GM23338 (cell line): ENCODE results near the gene OR2V2. TPM values are rescaled to one million over a fixed set of nuclear protein-coding genes. Genes with fewer than 3 reads are reported as not detected.
A peak's percentile ranks its signal among the peaks of the same experiment; 100 is the strongest.

Experiments used
- ATAC-seq: fragments of 200-7000 bp; cut with Tn5 transposase; 3 replicates; pipeline ENCODE4 v1.9.1; 2020
- DNase-seq: peaks from one replicate; pipeline ENCODE4 v3.0.0-alpha.2; 2015; ENCODE audit warnings: low spot score
- H2AFZ ChIP-seq: fragments of 200-600 bp; sonication (generic); 2 replicates; pipeline ENCODE4 v1.8.0; 2016; ENCODE audit warnings: antibody characterized with exemption, mild to moderate bottlenecking, moderate library complexity
- H3F3A ChIP-seq: fragments of 200-600 bp; sonication (generic); replicated peaks from 2 replicates; pipeline ENCODE4 v1.8.0; 2017; ENCODE audit warnings: antibody characterized with exemption, mixed run types, low read depth
- H3K27ac ChIP-seq: fragments of 200-600 bp; sonication (generic); 2 replicates; pipeline ENCODE4 v1.6.1; 2016; ENCODE audit warnings: low read depth
- H3K27me3 ChIP-seq: fragments of 200-600 bp; sonication (generic); 2 replicates; pipeline ENCODE4 v1.8.0; 2016; ENCODE audit warnings: mild to moderate bottlenecking, mixed run types, moderate library complexity; ENCODE audit not compliant: insufficient read depth
- H3K36me3 ChIP-seq: fragments of 200-600 bp; sonication (generic); 2 replicates; pipeline ENCODE4 v1.8.0; 2016; ENCODE audit warnings: mild to moderate bottlenecking; ENCODE audit not compliant: insufficient read depth
- H3K4me1 ChIP-seq: fragments of 200-600 bp; sonication (generic); 2 replicates; pipeline ENCODE4 v1.8.0; 2016; ENCODE audit warnings: mild to moderate bottlenecking, moderate library complexity; ENCODE audit not compliant: insufficient read depth
- H3K4me2 ChIP-seq: fragments of 200-600 bp; sonication (generic); 2 replicates; pipeline ENCODE4 v1.7.1; 2017; ENCODE audit warnings: mixed run types
- H3K4me3 ChIP-seq: fragments of 200-600 bp; sonication (generic); 2 replicates; pipeline ENCODE4 v1.6.1; 2016; ENCODE audit warnings: mixed run types
- H3K79me2 ChIP-seq: fragments of 200-600 bp; sonication (generic); replicated peaks from 2 replicates; pipeline ENCODE4 v1.8.0; 2017; ENCODE audit warnings: mild to moderate bottlenecking; ENCODE audit not compliant: insufficient read depth
- H3K9me2 ChIP-seq: fragments of 200-600 bp; sonication (generic); 2 replicates; pipeline ENCODE4 v1.8.0; 2017; ENCODE audit not compliant: insufficient read depth
- H4K20me1 ChIP-seq: fragments of 200-600 bp; sonication (generic); replicated peaks from 2 replicates; pipeline ENCODE4 v1.8.0; 2017; ENCODE audit warnings: mild to moderate bottlenecking; ENCODE audit not compliant: insufficient read depth
- H3K27ac Mint-ChIP-seq: 2 replicates; pipeline ENCODE4 v1.8.0; 2020; ENCODE audit warnings: inconsistent platforms, mild to moderate bottlenecking, moderate library complexity, mixed read lengths
- H3K27me3 Mint-ChIP-seq: 3 replicates; pipeline ENCODE4 v1.8.0; 2022; ENCODE audit warnings: low read depth, mild to moderate bottlenecking, moderate library complexity, mixed read lengths, inconsistent platforms; ENCODE audit not compliant: insufficient read depth, poor library complexity
- H3K36me3 Mint-ChIP-seq: 3 replicates; pipeline ENCODE4 v1.8.0; 2021; ENCODE audit warnings: low read depth, mild to moderate bottlenecking, inconsistent platforms, moderate library complexity, mixed read lengths
- H3K4me1 Mint-ChIP-seq: 3 replicates; pipeline ENCODE4 v1.8.0; 2020; ENCODE audit warnings: mild to moderate bottlenecking, inconsistent platforms, mixed read lengths
- H3K4me3 Mint-ChIP-seq: 3 replicates; pipeline ENCODE4 v1.8.0; 2021; ENCODE audit warnings: moderate library complexity, mild to moderate bottlenecking, inconsistent platforms, mixed read lengths
- H3K9me3 Mint-ChIP-seq: 3 replicates; pipeline ENCODE4 v1.8.0; 2020; ENCODE audit warnings: moderate library complexity, mild to moderate bottlenecking, inconsistent platforms, mixed read lengths
- CREB1 ChIP-seq: fragments of 250-450 bp; sonication (Bioruptor Pico); IDR thresholded peaks from 2 replicates; pipeline ENCODE4 v1.5.0; 2020; ENCODE audit warnings: low read depth, mild to moderate bottlenecking, moderate library complexity
- EZH2 ChIP-seq: fragments of 200-600 bp; sonication (generic); IDR thresholded peaks from one replicate; pipeline ENCODE4 v1.8.0; 2017; ENCODE audit warnings: antibody characterized with exemption, mild to moderate bottlenecking, low read depth; ENCODE audit not compliant: unreplicated experiment
- JUNB ChIP-seq: IDR thresholded peaks from one replicate; pipeline ENCODE4 v1.6.1; 2016; ENCODE audit warnings: antibody characterized with exemption; ENCODE audit not compliant: unreplicated experiment
- NANOG ChIP-seq: IDR thresholded peaks from 2 replicates; pipeline ENCODE4 v1.6.1; 2016; ENCODE audit warnings: antibody characterized with exemption, borderline replicate concordance
- STAT1 ChIP-seq: IDR thresholded peaks from one replicate; pipeline ENCODE4 v1.6.1; 2016; ENCODE audit warnings: antibody characterized with exemption; ENCODE audit not compliant: unreplicated experiment
- ZNF114 ChIP-seq: fragments of 250-450 bp; sonication (Bioruptor Pico); IDR thresholded peaks from 2 replicates; pipeline ENCODE4 v1.5.0; 2020; ENCODE audit warnings: mild to moderate bottlenecking, moderate library complexity
- polyA plus RNA-seq: library from polyadenylated mRNA; unstranded; fragments of >200 nt; fragmentation: Nextera tagmentation; extraction: Ambion mirVana; gene quantifications from 2 replicates; pipeline ENCODE4 v1.2.1, GENCODE V29; 2016
- total RNA-seq: library from RNA; depleted of rRNA; stranded (reverse); fragments of >200 nt; shearing (Covaris generic); gene quantifications from 2 replicates; pipeline ENCODE4 v1.2.3, GENCODE V29; 2014
- TF ChIP-seq, protein P1 (sequence below): fragments of 250-450 bp; sonication (Bioruptor Pico); IDR thresholded peaks from 2 replicates; pipeline ENCODE4 v1.5.0; 2020; ENCODE audit warnings: mild to moderate bottlenecking, moderate library complexity
- TF ChIP-seq, protein P2 (sequence below): IDR thresholded peaks from one replicate; pipeline ENCODE4 v1.6.1; 2018; ENCODE audit warnings: antibody characterized with exemption; ENCODE audit not compliant: unreplicated experiment

Gene OR2V2
- total and polyA plus RNA-seq, 2 experiments from 2014 or later = not detected

DNA sequence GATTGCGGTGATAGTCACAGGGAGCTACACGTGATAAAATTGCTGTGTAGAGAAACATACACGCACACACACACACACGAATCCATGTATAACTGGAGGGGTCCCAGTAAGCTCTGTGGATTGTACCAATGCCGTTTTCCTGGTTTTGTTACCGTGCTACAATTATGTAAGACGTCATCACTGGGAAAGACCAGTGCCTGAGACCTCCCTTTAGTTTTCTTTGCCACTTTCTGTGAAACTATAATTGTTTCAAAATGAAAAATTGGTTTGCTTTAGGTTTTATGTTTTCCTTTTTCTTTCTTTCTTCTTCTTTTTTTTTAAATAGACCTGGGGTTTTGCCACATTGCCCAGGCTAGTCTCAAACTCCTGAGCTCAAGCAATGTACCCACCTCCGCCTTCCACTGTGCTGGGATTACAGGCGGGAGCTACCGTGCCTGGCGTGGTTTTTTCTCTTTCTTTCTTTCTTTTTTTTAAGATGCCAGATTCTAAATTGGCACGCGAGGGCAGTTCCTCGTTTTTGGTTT, 21.3 kb downstream of the OR2V2 start:
- H3K27ac Mint-ChIP-seq = no peak overlapping the region
- H2AFZ ChIP-seq = peak overlapping the region; percentile 80
- ATAC-seq = no peak
- peaks cover 4% of the 10 kb centered on the region for H3K4me1 ChIP-seq
- peak overlapping the region; percentile 61 for H3K4me3 ChIP-seq
- peaks cover 64% of the 10 kb centered on the region for H3K27me3 Mint-ChIP-seq
- peaks cover 26% of the 10 kb centered on the region for H3K4me1 Mint-ChIP-seq
- peaks cover 34% of the 10 kb centered on the region for H3K27me3 ChIP-seq
- peak overlapping the region; percentile 81 for H3K4me3 Mint-ChIP-seq
- peak overlapping the region; percentile 81 for H3K4me2 ChIP-seq
- 0 out of 2 replicates have a peak, but pooled peaks have one; percentile 31 for TF ChIP-seq CREB1 (CRISPR knock-in tag)
- TF ChIP-seq NANOG = no peak
- no peak for TF ChIP-seq JUNB
- no peak for TF ChIP-seq STAT1
- TF ChIP-seq, protein P1, sequence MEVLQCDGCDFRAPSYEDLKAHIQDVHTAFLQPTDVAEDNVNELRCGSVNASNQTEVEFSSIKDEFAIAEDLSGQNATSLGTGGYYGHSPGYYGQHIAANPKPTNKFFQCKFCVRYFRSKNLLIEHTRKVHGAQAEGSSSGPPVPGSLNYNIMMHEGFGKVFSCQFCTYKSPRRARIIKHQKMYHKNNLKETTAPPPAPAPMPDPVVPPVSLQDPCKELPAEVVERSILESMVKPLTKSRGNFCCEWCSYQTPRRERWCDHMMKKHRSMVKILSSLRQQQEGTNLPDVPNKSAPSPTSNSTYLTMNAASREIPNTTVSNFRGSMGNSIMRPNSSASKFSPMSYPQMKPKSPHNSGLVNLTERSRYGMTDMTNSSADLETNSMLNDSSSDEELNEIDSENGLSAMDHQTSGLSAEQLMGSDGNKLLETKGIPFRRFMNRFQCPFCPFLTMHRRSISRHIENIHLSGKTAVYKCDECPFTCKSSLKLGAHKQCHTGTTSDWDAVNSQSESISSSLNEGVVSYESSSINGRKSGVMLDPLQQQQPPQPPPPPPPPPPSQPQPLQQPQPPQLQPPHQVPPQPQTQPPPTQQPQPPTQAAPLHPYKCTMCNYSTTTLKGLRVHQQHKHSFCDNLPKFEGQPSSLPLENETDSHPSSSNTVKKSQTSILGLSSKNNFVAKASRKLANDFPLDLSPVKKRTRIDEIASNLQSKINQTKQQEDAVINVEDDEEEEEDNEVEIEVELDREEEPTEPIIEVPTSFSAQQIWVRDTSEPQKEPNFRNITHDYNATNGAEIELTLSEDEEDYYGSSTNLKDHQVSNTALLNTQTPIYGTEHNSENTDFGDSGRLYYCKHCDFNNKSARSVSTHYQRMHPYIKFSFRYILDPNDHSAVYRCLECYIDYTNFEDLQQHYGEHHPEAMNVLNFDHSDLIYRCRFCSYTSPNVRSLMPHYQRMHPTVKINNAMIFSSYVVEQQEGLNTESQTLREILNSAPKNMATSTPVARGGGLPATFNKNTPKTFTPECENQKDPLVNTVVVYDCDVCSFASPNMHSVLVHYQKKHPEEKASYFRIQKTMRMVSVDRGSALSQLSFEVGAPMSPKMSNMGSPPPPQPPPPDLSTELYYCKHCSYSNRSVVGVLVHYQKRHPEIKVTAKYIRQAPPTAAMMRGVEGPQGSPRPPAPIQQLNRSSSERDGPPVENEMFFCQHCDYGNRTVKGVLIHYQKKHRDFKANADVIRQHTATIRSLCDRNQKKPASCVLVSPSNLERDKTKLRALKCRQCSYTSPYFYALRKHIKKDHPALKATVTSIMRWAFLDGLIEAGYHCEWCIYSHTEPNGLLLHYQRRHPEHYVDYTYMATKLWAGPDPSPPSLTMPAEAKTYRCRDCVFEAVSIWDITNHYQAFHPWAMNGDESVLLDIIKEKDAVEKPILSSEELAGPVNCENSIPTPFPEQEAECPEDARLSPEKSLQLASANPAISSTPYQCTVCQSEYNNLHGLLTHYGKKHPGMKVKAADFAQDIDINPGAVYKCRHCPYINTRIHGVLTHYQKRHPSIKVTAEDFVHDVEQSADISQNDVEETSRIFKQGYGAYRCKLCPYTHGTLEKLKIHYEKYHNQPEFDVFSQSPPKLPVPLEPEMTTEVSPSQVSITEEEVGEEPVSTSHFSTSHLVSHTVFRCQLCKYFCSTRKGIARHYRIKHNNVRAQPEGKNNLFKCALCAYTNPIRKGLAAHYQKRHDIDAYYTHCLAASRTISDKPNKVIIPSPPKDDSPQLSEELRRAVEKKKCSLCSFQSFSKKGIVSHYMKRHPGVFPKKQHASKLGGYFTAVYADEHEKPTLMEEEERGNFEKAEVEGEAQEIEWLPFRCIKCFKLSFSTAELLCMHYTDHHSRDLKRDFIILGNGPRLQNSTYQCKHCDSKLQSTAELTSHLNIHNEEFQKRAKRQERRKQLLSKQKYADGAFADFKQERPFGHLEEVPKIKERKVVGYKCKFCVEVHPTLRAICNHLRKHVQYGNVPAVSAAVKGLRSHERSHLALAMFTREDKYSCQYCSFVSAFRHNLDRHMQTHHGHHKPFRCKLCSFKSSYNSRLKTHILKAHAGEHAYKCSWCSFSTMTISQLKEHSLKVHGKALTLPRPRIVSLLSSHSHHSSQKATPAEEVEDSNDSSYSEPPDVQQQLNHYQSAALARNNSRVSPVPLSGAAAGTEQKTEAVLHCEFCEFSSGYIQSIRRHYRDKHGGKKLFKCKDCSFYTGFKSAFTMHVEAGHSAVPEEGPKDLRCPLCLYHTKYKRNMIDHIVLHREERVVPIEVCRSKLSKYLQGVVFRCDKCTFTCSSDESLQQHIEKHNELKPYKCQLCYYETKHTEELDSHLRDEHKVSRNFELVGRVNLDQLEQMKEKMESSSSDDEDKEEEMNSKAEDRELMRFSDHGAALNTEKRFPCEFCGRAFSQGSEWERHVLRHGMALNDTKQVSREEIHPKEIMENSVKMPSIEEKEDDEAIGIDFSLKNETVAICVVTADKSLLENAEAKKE (CRISPR knock-in tag) = no peak
- TF ChIP-seq, protein P2, sequence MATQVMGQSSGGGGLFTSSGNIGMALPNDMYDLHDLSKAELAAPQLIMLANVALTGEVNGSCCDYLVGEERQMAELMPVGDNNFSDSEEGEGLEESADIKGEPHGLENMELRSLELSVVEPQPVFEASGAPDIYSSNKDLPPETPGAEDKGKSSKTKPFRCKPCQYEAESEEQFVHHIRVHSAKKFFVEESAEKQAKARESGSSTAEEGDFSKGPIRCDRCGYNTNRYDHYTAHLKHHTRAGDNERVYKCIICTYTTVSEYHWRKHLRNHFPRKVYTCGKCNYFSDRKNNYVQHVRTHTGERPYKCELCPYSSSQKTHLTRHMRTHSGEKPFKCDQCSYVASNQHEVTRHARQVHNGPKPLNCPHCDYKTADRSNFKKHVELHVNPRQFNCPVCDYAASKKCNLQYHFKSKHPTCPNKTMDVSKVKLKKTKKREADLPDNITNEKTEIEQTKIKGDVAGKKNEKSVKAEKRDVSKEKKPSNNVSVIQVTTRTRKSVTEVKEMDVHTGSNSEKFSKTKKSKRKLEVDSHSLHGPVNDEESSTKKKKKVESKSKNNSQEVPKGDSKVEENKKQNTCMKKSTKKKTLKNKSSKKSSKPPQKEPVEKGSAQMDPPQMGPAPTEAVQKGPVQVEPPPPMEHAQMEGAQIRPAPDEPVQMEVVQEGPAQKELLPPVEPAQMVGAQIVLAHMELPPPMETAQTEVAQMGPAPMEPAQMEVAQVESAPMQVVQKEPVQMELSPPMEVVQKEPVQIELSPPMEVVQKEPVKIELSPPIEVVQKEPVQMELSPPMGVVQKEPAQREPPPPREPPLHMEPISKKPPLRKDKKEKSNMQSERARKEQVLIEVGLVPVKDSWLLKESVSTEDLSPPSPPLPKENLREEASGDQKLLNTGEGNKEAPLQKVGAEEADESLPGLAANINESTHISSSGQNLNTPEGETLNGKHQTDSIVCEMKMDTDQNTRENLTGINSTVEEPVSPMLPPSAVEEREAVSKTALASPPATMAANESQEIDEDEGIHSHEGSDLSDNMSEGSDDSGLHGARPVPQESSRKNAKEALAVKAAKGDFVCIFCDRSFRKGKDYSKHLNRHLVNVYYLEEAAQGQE = no peak
- no peak for TF ChIP-seq ZNF114 (CRISPR knock-in tag)
- TF ChIP-seq EZH2 = no peak
- no peaks in the 10 kb centered on the region for H4K20me1 ChIP-seq
- no peaks in the 10 kb centered on the region for H3K79me2 ChIP-seq
- no peak for DNase-seq
- H3K36me3 Mint-ChIP-seq = no peaks in the 10 kb centered on the region
- H3F3A ChIP-seq = 0 out of 2 replicates have a peak, but pooled peaks cover 3% of the 10 kb centered on the region
- no peaks in the 10 kb centered on the region for H3K36me3 ChIP-seq
- no peak overlapping the region for H3K27ac ChIP-seq
- H3K9me3 Mint-ChIP-seq = peaks cover 6% of the 10 kb centered on the region; the same call in 2 of the 3 replicates
- H3K9me2 ChIP-seq = no peaks in the 10 kb centered on the region
